ENCODE results near the gene PIAS1.
"Not testable (repeated sequence)": the region's sequence is repeated elsewhere in the genome, so short reads cannot be mapped to it uniquely, and the experiment has no call there.

Gene PIAS1

GRCh38 chr15:68205558-68205944, 151.4 kb downstream of the PIAS1 start:
- DNase-seq, result no peak

- DNase-seq, result no peak
These were observed 151.9 kb downstream of the PIAS1 start for GRCh38 chr15:68205954-68206539.

- no peak for DNase-seq
These were observed 152.6 kb downstream of the PIAS1 start for GRCh38 chr15:68206711-68207151.

- DNase-seq, result no peak
These were observed 153.2 kb downstream of the PIAS1 start for GRCh38 chr15:68207176-68207935.

GRCh38 chr15:68208136-68208535, 154.0 kb downstream of the PIAS1 start:
- no peak for DNase-seq

GRCh38 chr15:68208636-68209240, 154.6 kb downstream of the PIAS1 start:
- DNase-seq, result no peak

GRCh38 chr15:68209272-68209671, 155.2 kb downstream of the PIAS1 start:
- no peak for DNase-seq

GRCh38 chr15:68209735-68210408, 155.8 kb downstream of the PIAS1 start:
- DNase-seq, result no peak

- no peak for DNase-seq
These were observed 156.3 kb downstream of the PIAS1 start for GRCh38 chr15:68210409-68210756.

GRCh38 chr15:68210821-68211655, 156.9 kb downstream of the PIAS1 start:
- peak in 2 of 3 experiments; percentile 29 to 47 for DNase-seq

GRCh38 chr15:68211656-68212320, 157.7 kb downstream of the PIAS1 start:
- DNase-seq, result no peak

GRCh38 chr15:68213491-68213845, 159.4 kb downstream of the PIAS1 start:
- DNase-seq, result not testable (repeated sequence)

GRCh38 chr15:68213991-68214837, 160.1 kb downstream of the PIAS1 start:
- no peak for DNase-seq

- DNase-seq, result no peak
These were observed 160.7 kb downstream of the PIAS1 start for GRCh38 chr15:68214838-68215254.

- DNase-seq, result no peak
These were observed 163.2 kb downstream of the PIAS1 start for GRCh38 chr15:68217341-68217740.

- no peak for DNase-seq
These were observed 164.2 kb downstream of the PIAS1 start for GRCh38 chr15:68218331-68218730.

- no peak for DNase-seq
These were observed 165.0 kb downstream of the PIAS1 start for GRCh38 chr15:68218847-68219798.

- DNase-seq, result no peak
These were observed 166.4 kb downstream of the PIAS1 start for GRCh38 chr15:68220489-68220888.

GRCh38 chr15:68220967-68221366, 166.9 kb downstream of the PIAS1 start:
- DNase-seq, result no peak

All from NCI-H1417 (cell line).